HG03103 (cell line): Measurements from ENCODE around the gene RPL10.

Experiments
- ATAC-seq: cut with Tn5 transposase; IDR thresholded peaks from one replicate; pipeline ENCODE4 v1.9.1; 2021; ENCODE audit warnings: low read depth; ENCODE audit not compliant: unreplicated experiment

The RPL10 gene

GRCh38 chrX:154360155-154360713, 37.9 kb upstream of the RPL10 start:
- ATAC-seq, result no peak

GRCh38 chrX:154362085-154362742, 36.0 kb upstream of the RPL10 start:
- no peak for ATAC-seq

GRCh38 chrX:154363706-154364439, 34.3 kb upstream of the RPL10 start:
- no peak for ATAC-seq

- ATAC-seq, result no peak
Observed at GRCh38 chrX:154365052-154365600, 33.1 kb upstream of the RPL10 start.

- ATAC-seq, result no peak
Observed at GRCh38 chrX:154365997-154366665, 32.0 kb upstream of the RPL10 start.

GRCh38 chrX:154366666-154367055, 31.5 kb upstream of the RPL10 start:
- ATAC-seq, result no peak

- no peak for ATAC-seq
Observed at GRCh38 chrX:154367474-154368308, 30.5 kb upstream of the RPL10 start.

GRCh38 chrX:154368630-154369448, 29.3 kb upstream of the RPL10 start:
- ATAC-seq, result no peak

GRCh38 chrX:154369449-154370299, 28.5 kb upstream of the RPL10 start:
- no peak for ATAC-seq

GRCh38 chrX:154370300-154371016, 27.7 kb upstream of the RPL10 start:
- ATAC-seq, result no peak

- ATAC-seq, result peak; percentile 49
Observed at GRCh38 chrX:154371017-154371788, 27.0 kb upstream of the RPL10 start.

GRCh38 chrX:154371789-154372300, 26.3 kb upstream of the RPL10 start:
- ATAC-seq, result no peak

- ATAC-seq, result no peak
Observed at GRCh38 chrX:154372612-154373022, 25.6 kb upstream of the RPL10 start.

- ATAC-seq, result no peak
Observed at GRCh38 chrX:154373340-154374306, 24.6 kb upstream of the RPL10 start.

- no peak for ATAC-seq
Observed at GRCh38 chrX:154374313-154375155, 23.6 kb upstream of the RPL10 start, which contains the start of gene FLNA. TSS of gene FLNA (minus strand) at chrX:154374634. CDS start at chrX:154371245, 3,389 bp downstream.
